ENCODE data around the gene KLHL40.

KLHL40 gene

GRCh38 chr3:42728668-42729364 is 43.5 kb downstream of the KLHL40 start:
- no peak for DNase-seq

GRCh38 chr3:42729404-42730145 is 44.2 kb downstream of the KLHL40 start:
- DNase-seq: no peak

- no peak for DNase-seq
Measured at GRCh38 chr3:42730294-42730693, 45.0 kb downstream of the KLHL40 start.

GRCh38 chr3:42730706-42731420 is 45.5 kb downstream of the KLHL40 start:
- DNase-seq: no peak

- no peak for DNase-seq
Measured at GRCh38 chr3:42731476-42732195, 46.3 kb downstream of the KLHL40 start.

DNA sequence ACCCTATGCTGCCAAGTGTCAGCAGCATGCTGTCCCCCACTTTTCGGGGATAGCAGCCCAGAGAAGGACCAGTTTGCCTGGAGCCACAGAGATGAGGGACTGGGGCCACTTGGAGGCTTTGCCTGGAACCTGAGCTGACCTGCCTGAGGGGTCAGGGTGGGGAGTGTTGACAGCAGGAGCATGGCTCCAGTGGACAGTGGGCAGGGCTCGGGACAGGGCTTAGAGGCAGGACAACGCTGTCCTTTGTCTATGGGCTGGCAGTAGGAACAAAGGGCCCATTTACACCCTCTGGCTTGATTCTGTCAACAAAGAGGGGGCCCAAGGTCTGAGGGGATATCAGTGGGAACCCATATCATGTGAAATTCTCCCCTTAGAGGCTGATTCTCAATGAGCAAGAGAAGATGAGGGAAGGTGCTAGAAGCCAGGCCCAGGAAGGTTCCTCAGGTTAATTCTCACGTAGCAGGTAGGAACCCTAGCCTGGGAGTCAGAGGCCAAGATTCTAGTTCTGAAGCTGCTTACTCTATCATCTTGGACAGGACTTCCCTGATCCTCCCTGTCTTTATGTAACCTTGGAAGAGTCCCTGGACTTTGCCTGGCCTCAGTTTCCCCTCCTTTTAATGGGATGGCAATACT is 47.0 kb downstream of the KLHL40 start:
- DNase-seq: no peak

GRCh38 chr3:42732829-42733459 is 47.6 kb downstream of the KLHL40 start:
- no peak for DNase-seq

DNA sequence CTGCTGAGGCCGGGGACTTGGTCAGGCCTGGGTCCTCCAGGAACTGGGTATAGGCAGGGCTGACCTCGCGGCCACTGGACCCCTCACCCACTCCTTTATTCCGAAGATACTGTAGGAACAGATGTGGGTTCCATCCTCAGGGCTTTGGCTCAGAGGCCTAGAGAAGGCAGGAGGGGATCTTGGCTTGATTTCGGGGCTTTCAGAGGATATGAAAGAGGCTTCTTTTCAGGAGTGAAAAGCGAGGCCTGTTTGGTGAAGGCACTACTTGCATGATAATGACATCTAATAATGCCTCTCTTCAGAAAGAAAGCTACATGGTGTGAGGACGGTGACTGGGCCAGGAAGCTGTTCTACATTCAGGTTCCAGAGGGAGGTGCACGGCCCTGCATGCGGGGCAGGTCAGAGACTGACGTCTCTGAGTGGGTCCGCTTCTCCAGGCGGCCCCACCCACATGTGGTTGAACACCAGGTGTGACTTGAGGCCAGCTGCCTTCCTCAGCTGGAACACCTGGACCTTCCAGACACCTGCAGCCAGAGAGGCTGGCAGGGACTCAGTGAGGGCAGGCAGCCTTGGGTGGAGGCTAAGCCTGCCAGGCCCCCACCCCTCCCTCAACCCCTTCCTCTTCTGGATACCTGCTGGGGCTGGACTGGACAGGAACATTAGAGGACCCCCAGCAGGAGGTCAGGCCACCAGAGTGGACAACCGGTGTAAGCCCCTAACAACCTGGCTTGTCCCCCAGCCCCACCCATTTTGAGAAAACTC is 48.3 kb downstream of the KLHL40 start:
- DNase-seq: no peak

DNA sequence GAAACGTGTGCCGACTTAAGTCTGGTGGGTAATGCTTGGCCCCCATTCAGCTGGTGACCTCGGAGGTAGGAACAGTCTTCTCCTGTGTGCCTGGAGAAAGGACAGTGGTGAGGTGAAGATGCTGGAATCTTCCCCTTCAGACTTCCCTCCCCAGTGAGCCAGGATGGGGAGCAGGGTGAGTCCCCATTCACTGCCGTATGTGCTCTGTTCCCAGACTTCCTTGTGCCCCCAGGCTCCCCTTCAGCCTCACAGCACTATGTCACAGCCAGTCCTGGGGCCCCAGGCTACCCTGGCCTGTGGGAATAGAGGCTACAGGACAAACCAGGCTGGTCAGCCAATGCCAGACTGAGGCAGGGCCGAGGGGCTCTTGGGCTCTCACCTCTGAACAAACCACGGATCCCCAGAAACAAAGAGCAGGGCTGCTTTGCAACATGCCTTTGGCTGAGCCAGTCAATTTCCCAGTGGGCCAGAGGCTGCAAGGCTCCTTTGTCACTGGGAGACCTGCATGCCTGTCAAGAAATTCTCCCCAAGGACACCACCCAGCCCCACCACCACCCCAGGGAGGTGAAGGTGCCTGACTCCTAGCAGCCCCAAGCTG is 49.0 kb downstream of the KLHL40 start:
- no peak for DNase-seq

- DNase-seq: no peak
Measured at GRCh38 chr3:42735019-42735418, 49.7 kb downstream of the KLHL40 start.

GRCh38 chr3:42735615-42736014 is 50.3 kb downstream of the KLHL40 start:
- DNase-seq: no peak

GRCh38 chr3:42736081-42736480 is 50.7 kb downstream of the KLHL40 start:
- DNase-seq: no peak

DNA sequence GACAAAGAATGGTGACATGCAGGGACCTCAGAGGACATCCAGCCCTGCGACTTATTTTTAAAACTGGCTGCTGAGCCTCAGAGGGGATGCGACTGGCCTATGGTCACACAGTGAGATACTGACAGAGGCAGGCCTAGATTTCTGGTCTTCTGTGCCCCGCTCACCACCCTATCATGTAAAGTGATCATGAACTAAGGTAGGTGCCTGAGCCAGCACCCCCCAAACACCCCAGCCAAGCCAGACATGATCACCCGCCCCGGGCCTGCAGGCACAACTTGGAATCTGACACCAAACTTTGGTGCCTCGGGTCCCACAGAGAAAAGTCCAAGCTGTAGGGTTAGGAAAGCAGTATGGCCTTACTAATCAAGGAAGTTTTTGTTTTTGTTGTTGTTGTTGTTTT is 51.2 kb downstream of the KLHL40 start:
- DNase-seq: no peak

DNA sequence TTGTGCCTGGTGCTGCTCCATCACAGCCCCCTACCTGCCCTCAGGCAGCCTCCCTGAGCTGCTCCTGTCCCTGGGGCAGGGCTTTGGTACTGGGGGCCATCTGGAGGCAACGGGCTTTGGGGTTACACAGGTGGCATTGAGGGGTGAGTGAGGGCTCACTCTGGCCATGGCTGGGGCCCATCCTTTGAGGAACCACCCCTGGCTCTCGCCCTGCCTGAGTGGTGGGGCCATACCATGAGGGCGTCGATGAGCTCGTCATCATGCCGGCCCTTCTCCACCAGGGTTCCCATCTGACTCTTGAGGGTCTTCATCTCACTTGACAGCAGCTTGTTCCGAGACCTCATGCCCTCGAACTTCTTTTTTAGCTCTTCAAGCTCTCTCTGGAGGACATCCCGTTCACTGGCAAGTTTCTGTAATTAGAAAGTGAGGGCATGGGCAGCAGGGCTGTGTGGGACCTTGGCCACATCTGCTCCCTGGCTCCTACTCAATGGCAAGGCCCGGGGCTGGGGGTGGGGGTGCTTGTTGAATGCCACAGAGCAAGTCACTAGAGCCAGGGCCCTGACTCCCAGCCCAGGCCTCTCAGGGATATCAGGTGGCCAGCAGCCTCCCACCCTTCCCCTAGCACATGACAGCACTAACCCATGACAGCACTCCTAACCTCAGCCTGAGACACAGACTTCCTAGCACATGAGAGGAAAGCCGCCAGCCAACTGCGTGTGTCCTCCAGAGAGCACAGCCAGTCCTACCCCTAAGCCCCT is 54.2 kb downstream of the KLHL40 start:
- no peak for DNase-seq

- DNase-seq: no peak
Measured at GRCh38 chr3:42741796-42742195, 56.5 kb downstream of the KLHL40 start.

Data from right hindlimb (tissue), 1 donor.